ENCODE measurements around the gene PTPRD.

DNA sequence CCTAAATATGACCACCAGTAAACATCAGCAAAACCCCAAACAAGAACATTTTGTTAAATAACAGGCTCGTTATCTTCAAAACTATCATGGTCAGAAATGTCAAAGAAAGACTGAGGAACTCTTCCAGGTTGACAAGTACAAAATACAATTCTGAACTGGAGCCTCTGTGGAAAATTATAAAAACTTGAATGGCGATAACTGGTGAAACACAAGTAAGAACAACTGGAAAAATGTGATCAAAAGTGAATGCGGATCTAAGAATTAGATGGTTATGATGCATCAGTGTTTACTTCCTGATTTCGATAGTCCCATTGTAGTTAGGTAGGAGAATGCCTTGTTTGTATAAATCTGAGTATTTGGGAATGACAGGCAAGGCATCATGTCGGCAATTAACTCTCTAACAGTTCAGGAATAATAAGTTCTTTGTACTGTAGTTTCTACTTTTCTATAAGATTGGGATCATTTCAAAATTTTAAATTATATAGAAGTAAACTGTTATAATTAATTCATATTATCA is 2073.1 kb downstream of the PTPRD start:
- TF ChIP-seq KDM5B (IDR thresholded peaks at IDR 0.05; ENCODE audit: insufficient replicate concordance, low read depth, low read length) (no peak), CTCF (IDR thresholded peaks at IDR 0.05 in 2 of 3, conservative IDR thresholded peaks at IDR 0.05 in 1 of 3; ENCODE audit: insufficient read depth in 2 of 3, low read depth in 1 of 3, low read length in 3 of 3) (no peak), NFE2L1 (tag; IDR thresholded peaks at IDR 0.05; ENCODE audit: borderline replicate concordance, low read depth) (no peak), KLF1 (tag; IDR thresholded peaks at IDR 0.05) (no peak), ZHX1 (conservative IDR thresholded peaks at IDR 0.05; ENCODE audit: low read length) (no peak), HNRNPK (IDR thresholded peaks at IDR 0.05; ENCODE audit: low read depth, low read length, poor library complexity, severe bottlenecking) (no peak), CREB1 (IDR thresholded peaks at IDR 0.05) (no peak), CREB1 (CRISPR knock-in tag; IDR thresholded peaks at IDR 0.05) (no peak), ESRRA (IDR thresholded peaks at IDR 0.05; ENCODE audit: borderline replicate concordance, low read depth) (no peak), SIN3B (IDR thresholded peaks at IDR 0.05; ENCODE audit: low read depth) (no peak), FOXA1 (IDR thresholded peaks at IDR 0.05; ENCODE audit: borderline replicate concordance) (no peak), POLR3G (IDR thresholded peaks at IDR 0.05; ENCODE audit: extremely low read depth, insufficient read length, insufficient replicate concordance) (no peak), ARID3B (CRISPR knock-in tag; IDR thresholded peaks at IDR 0.05; ENCODE audit: borderline replicate concordance) (no peak)
- TF ChIP-seq, protein P1, sequence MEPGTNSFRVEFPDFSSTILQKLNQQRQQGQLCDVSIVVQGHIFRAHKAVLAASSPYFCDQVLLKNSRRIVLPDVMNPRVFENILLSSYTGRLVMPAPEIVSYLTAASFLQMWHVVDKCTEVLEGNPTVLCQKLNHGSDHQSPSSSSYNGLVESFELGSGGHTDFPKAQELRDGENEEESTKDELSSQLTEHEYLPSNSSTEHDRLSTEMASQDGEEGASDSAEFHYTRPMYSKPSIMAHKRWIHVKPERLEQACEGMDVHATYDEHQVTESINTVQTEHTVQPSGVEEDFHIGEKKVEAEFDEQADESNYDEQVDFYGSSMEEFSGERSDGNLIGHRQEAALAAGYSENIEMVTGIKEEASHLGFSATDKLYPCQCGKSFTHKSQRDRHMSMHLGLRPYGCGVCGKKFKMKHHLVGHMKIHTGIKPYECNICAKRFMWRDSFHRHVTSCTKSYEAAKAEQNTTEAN (CRISPR knock-in tag; IDR thresholded peaks at IDR 0.05) = no peak
